GM12801 (cell line): ENCODE data around the gene QPRT.
A peak's percentile ranks its signal among the peaks of the same experiment; 100 is the strongest.

Experiments
- CTCF ChIP-seq: IDR thresholded peaks from one replicate; pipeline ENCODE4 v1.5.1; 2011; ENCODE audit warnings: control low read depth; ENCODE audit not compliant: insufficient read length; ENCODE audit errors: extremely low read depth

The QPRT gene

GRCh38 chr16:29708917-29709600, 30.1 kb downstream of the QPRT start:
- TF ChIP-seq CTCF: no peak

- TF ChIP-seq CTCF: peak; percentile 36
These were observed 31.5 kb downstream of the QPRT start for GRCh38 chr16:29710227-29711219.

GRCh38 chr16:29712809-29713208, 33.8 kb downstream of the QPRT start:
- TF ChIP-seq CTCF: no peak

- no peak for TF ChIP-seq CTCF
These were observed 35.4 kb downstream of the QPRT start for GRCh38 chr16:29714396-29714795.

GRCh38 chr16:29714972-29715371, 36.0 kb downstream of the QPRT start:
- no peak for TF ChIP-seq CTCF

- no peak for TF ChIP-seq CTCF
These were observed 38.1 kb downstream of the QPRT start for GRCh38 chr16:29717113-29717512.

- no peak for TF ChIP-seq CTCF
These were observed 40.1 kb downstream of the QPRT start for GRCh38 chr16:29719063-29719462.
